T47D (cell line): Measurements from ENCODE around the gene CD2BP2.
A peak's percentile ranks its signal among the peaks of the same experiment; 100 is the strongest.
"Not testable (repeated sequence)": the region's sequence is repeated elsewhere in the genome, so short reads cannot be mapped to it uniquely, and the experiment has no call there.

Experiments used
- DNase-seq, 2 experiments: peaks; one replicate each; pipeline versions ENCODE4 v3.0.0 to v3.0.0-alpha.2; 2011 to 2012; ENCODE audit warnings: low read depth in 1 of 2, low spot score in 1 of 2
- JUND ChIP-seq: IDR thresholded peaks from 2 replicates; pipeline ENCODE4 v1.6.1; 2012; ENCODE audit warnings: low read depth
- in situ Hi-C: cut with HindIII; loops from 2 replicates; pipeline ENCODE4 v1.10.0; 2016; ENCODE audit warnings: low sequenced_read_pairs, low pct_unique_long_range_greater_than_20kb

CD2BP2 gene

GRCh38 chr16:30355144-30355953 lies at the start of gene CD2BP2:
Gene CD2BP2, minus strand, starts transcription at chr16:30355308. Its CDS starts 627 bp downstream, at chr16:30354681.
- TF ChIP-seq JUND, result 0 out of 2 replicates have a peak, but pooled peaks have one; percentile 4
- DNase-seq, result peak; percentile 76 to 100
- in situ Hi-C loops, result no loop called here

GRCh38 chr16:30401768-30402425 lies 46.8 kb upstream of the CD2BP2 start:
- in situ Hi-C loops, result no loop called here
- TF ChIP-seq JUND, result no peak

GRCh38 chr16:30399435-30400186 lies 44.5 kb upstream of the CD2BP2 start:
- no peak for DNase-seq
- no peak for TF ChIP-seq JUND
- in situ Hi-C loops, result no loop called here

More at GRCh38 chr16:30401768-30402425, 46.8 kb upstream of the CD2BP2 start:
- DNase-seq, result peak in 1 of 2 experiments; percentile 42

- TF ChIP-seq JUND, result no peak
- DNase-seq, result no peak
- in situ Hi-C loops, result no loop called here
These were observed 43.7 kb upstream of the CD2BP2 start for GRCh38 chr16:30398661-30399434.

GRCh38 chr16:30397776-30398660 lies 42.9 kb upstream of the CD2BP2 start:
- DNase-seq, result no peak
- no peak for TF ChIP-seq JUND
- in situ Hi-C loops, result no loop called here

- DNase-seq, result no peak
- in situ Hi-C loops, result no loop called here
These were observed 41.9 kb upstream of the CD2BP2 start for GRCh38 chr16:30397056-30397455.

GRCh38 chr16:30396627-30397026 lies 41.5 kb upstream of the CD2BP2 start:
- DNase-seq, in situ Hi-C loops: not testable (repeated sequence)

More at GRCh38 chr16:30397056-30397455, 41.9 kb upstream of the CD2BP2 start:
- TF ChIP-seq JUND, result no peak

GRCh38 chr16:30395992-30396585 lies 41.0 kb upstream of the CD2BP2 start:
- no peak for DNase-seq
- in situ Hi-C loops, result no loop called here
- no peak for TF ChIP-seq JUND

GRCh38 chr16:30395155-30395991 lies 40.3 kb upstream of the CD2BP2 start, which contains the start of gene ZNF48:
Gene ZNF48, plus strand, starts transcription at chr16:30395420. Its CDS starts 375 bp downstream, at chr16:30395795.
- in situ Hi-C loops, result no loop called here
- TF ChIP-seq JUND, result no peak
- peak; percentile 80 to 90 for DNase-seq

- no peak for DNase-seq
- in situ Hi-C loops, result no loop called here
- TF ChIP-seq JUND, result no peak
These were observed 39.6 kb upstream of the CD2BP2 start for GRCh38 chr16:30394592-30395154.
